ENCODE data around the gene DDX25.

Gene DDX25

GRCh38 chr11:125933030-125933813 is 28.9 kb downstream of the DDX25 start:
- DNase-seq (ENCODE audit: low read depth in 1 of 2, low spot score in 1 of 2): no peak

- no peak for DNase-seq (ENCODE audit: low read depth in 1 of 2, low spot score in 1 of 2)
Measured at GRCh38 chr11:125934473-125934872, 30.2 kb downstream of the DDX25 start.

- DNase-seq (ENCODE audit: low read depth in 1 of 2, low spot score in 1 of 2): no peak
Measured at GRCh38 chr11:125935056-125935455, 30.7 kb downstream of the DDX25 start.

- no peak for DNase-seq (ENCODE audit: low read depth in 1 of 2, low spot score in 1 of 2)
Measured at GRCh38 chr11:125935618-125936199, 31.4 kb downstream of the DDX25 start.

- DNase-seq (ENCODE audit: low read depth in 1 of 2, low spot score in 1 of 2): no peak
Measured at GRCh38 chr11:125938418-125938817, 34.1 kb downstream of the DDX25 start.

- DNase-seq (ENCODE audit: low read depth in 1 of 2, low spot score in 1 of 2): no peak
Measured at GRCh38 chr11:125939081-125939521, 34.8 kb downstream of the DDX25 start.

- no peak for DNase-seq (ENCODE audit: low read depth in 1 of 2, low spot score in 1 of 2)
Measured at GRCh38 chr11:125940145-125940544, 35.8 kb downstream of the DDX25 start.

- no peak for DNase-seq (ENCODE audit: low read depth in 1 of 2, low spot score in 1 of 2)
Measured at GRCh38 chr11:125941267-125941618, 36.9 kb downstream of the DDX25 start.

GRCh38 chr11:125941619-125942611 is 37.6 kb downstream of the DDX25 start:
- peak in 1 of 2 donors; percentile 16 for DNase-seq (ENCODE audit: low read depth in 1 of 2, low spot score in 1 of 2)

GRCh38 chr11:125942771-125943428 is 38.6 kb downstream of the DDX25 start:
- DNase-seq (ENCODE audit: low read depth in 1 of 2, low spot score in 1 of 2): no peak

GRCh38 chr11:125943661-125944349 is 39.5 kb downstream of the DDX25 start:
- no peak for DNase-seq (ENCODE audit: low read depth in 1 of 2, low spot score in 1 of 2)

- no peak for DNase-seq (ENCODE audit: low read depth in 1 of 2, low spot score in 1 of 2)
Measured at GRCh38 chr11:125944350-125945010, 40.2 kb downstream of the DDX25 start.

GRCh38 chr11:125945011-125945796 is 40.9 kb downstream of the DDX25 start:
- no peak for DNase-seq (ENCODE audit: low read depth in 1 of 2, low spot score in 1 of 2)

- no peak for DNase-seq (ENCODE audit: low read depth in 1 of 2, low spot score in 1 of 2)
Measured at GRCh38 chr11:125945797-125946520, 41.7 kb downstream of the DDX25 start, which contains the start of gene VSIG10L2. TSS of gene VSIG10L2 (plus strand) at chr11:125946044. CDS start at chr11:125946056, 12 bp downstream.

GRCh38 chr11:125946712-125947418 is 42.6 kb downstream of the DDX25 start:
- no peak for DNase-seq (ENCODE audit: low read depth in 1 of 2, low spot score in 1 of 2)

- DNase-seq (ENCODE audit: low read depth in 1 of 2, low spot score in 1 of 2): no peak
Measured at GRCh38 chr11:125947419-125948277, 43.3 kb downstream of the DDX25 start.

Data from activated T-helper 1 cell treated with anti-CD3 and anti-CD28 coated beads, Interleukin-2, amount 50 U/mL, for 16 hours (primary cell).